Stimulated activated CD8-positive, alpha-beta memory T cell treated with anti-CD3 and anti-CD28 coated beads, Interleukin-4, amount 100 ng/mL, for 24 hours (primary cell): ENCODE measurements around the gene CDH8.

ENCODE experiments used
- DNase-seq: peaks from one replicate; pipeline ENCODE4 v3.0.0-alpha.2; 2020; ENCODE audit warnings: low read depth

CDH8 gene

DNA sequence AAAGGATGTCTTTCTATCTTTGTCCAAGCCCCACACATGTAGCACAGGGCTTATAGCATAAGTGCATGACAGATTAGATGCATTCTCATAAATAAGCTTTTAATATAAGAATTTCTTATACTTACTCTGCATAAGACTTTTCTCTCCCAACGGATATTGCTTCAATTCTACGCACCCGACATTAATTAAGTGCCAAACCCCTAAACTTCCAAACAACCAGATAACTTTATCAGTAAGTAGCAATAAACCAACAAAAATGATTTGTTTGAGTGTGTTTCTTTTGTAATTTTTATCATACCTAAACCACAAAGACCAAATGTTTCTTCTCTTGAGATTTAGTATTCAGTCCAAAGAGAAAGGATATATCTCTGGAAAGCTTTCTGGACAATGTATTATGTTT, 391.5 kb downstream of the CDH8 start:
- DNase-seq: no peak

DNA sequence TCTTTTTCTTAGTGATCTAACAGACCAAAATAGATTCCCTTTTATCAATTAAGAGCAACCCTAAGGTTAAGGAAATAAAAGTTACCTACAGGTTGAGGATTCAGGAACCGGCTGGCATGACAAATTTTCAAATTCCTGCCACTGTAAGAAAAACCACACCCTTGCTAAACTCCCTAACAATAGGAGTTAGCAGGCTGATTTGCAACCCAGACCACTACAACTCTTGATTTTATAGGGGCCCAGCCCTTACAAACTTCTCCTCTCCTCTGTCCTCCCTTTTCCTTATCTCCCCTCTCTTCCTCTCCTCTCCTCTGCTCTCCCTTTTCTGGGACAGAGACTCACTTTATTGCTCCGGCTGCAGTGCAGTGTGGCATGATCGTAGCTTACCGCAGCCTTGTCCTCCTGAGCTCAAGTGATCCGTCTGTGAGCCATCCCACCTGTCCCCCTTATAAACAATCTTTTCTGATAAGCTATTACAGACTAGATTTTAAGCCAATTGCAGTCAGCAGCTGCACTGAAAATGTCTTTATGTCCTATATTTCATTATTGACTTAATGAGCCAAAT, 418.9 kb downstream of the CDH8 start:
- DNase-seq: no peak

DNA sequence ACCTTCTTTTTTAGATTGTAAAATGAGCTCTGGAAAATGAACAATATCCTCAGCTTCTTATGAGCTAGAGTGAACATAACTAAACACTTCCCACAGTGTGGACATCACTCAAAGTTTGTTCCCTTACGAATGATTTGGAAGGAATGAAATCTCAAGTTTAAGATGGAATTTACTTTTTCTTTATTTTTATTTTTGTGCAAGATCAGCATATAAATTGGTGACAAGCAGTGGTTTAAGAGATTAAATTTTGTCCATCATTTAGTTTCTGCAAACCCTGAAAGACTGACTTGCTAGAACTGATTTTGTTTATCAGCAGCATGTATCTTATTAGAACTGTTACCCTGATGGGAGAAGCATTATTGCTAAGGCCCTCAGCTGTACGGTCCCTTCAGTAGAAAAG, 420.1 kb downstream of the CDH8 start:
- DNase-seq: no peak

- DNase-seq: no peak
These were observed 424.3 kb downstream of the CDH8 start for GRCh38 chr16:61611847-61612491.

GRCh38 chr16:61606581-61606980, 429.7 kb downstream of the CDH8 start:
- no peak for DNase-seq
